K562 (cell line): Measurements from ENCODE around the gene CCDC82. TPM values are rescaled to one million over a fixed set of nuclear protein-coding genes. Genes with fewer than 3 reads are reported as not detected.

Source experiments
- ATF4 ChIP-seq: fragments of 450-650 bp; formaldehyde crosslinking; IDR thresholded peaks from 2 replicates; pipeline ENCODE4 v1.4.0; 2022; ENCODE audit warnings: mild to moderate bottlenecking, moderate library complexity
- CEBPB ChIP-seq: fragments of 450-650 bp; IDR thresholded peaks from 2 replicates; pipeline ENCODE4 v1.6.1; 2016; ENCODE audit warnings: missing genetic modification characterization, missing compliant biosample characterization
- IRF9 ChIP-seq: fragments of 450-650 bp; IDR thresholded peaks from 2 replicates; pipeline ENCODE4 v1.6.1; 2016; ENCODE audit warnings: missing biosample characterization, missing genetic modification characterization
- MBD1 ChIP-seq: fragments of 250-450 bp; sonication (Bioruptor Pico); IDR thresholded peaks from 2 replicates; pipeline ENCODE4 v1.8.0; 2022; ENCODE audit warnings: inconsistent platforms
- PBX2 ChIP-seq, 2 experiments: IDR thresholded peaks in 1 of 2; conservative IDR thresholded peaks in 1 of 2; 2 replicates each; pipeline ENCODE4 v1.6.1; 2016; ENCODE audit warnings: low read depth in 2 of 2, mild to moderate bottlenecking in 1 of 2, missing compliant biosample characterization in 1 of 2, missing genetic modification characterization in 1 of 2, moderate library complexity in 1 of 2
- RCOR1 ChIP-seq, 2 experiments: IDR thresholded peaks; 2 replicates each; pipeline ENCODE4 v1.6.1; 2012; ENCODE audit warnings: low read depth in 2 of 2, low read length in 2 of 2, borderline replicate concordance in 1 of 2, improper control_type of control experiment in 1 of 2
- SIN3A ChIP-seq, 2 experiments: fragments of 150-350 bp in 1 of 2; IDR thresholded peaks; 2 replicates each; pipeline ENCODE4 v1.6.1; 2011 to 2016; ENCODE audit warnings: borderline replicate concordance in 2 of 2, low read depth in 2 of 2, low read length in 2 of 2, mild to moderate bottlenecking in 2 of 2, moderate library complexity in 2 of 2; ENCODE audit not compliant: control insufficient read depth in 1 of 2
- YY1 ChIP-seq, 3 experiments: IDR thresholded peaks; 2 replicates each; pipeline ENCODE4 v1.6.1; 2011; ENCODE audit warnings: low read length in 2 of 3, mild to moderate bottlenecking in 2 of 3, moderate library complexity in 2 of 3, borderline replicate concordance in 1 of 3, control low read depth in 1 of 3, low read depth in 1 of 3; ENCODE audit not compliant: insufficient read depth in 3 of 3, insufficient replicate concordance in 2 of 3, control insufficient read depth in 1 of 3, insufficient read length in 1 of 3; ENCODE audit errors: extremely low read depth in 1 of 3
- ZBTB17 ChIP-seq: fragments of 450-650 bp; formaldehyde crosslinking; IDR thresholded peaks from 2 replicates; pipeline ENCODE4 v1.4.0; 2020; ENCODE audit warnings: mild to moderate bottlenecking
- ZNF175 ChIP-seq: fragments of 200-800 bp; sonication (Bioruptor generic); IDR thresholded peaks from 2 replicates; pipeline ENCODE4 v1.6.1; 2016; ENCODE audit warnings: low read depth, mild to moderate bottlenecking, missing genetic modification characterization, missing compliant biosample characterization
- ZNF23 ChIP-seq: fragments of 250-450 bp; sonication (Bioruptor Pico); IDR thresholded peaks from 2 replicates; pipeline ENCODE4 v1.4.0; 2020; ENCODE audit warnings: mild to moderate bottlenecking
- ZNF354B ChIP-seq: fragments of 250-450 bp; sonication (Bioruptor Pico); IDR thresholded peaks from 2 replicates; pipeline ENCODE4 v1.4.0; 2020
- ZNF41 ChIP-seq: fragments of 250-450 bp; sonication (Bioruptor Pico); conservative IDR thresholded peaks from 2 replicates; pipeline ENCODE4 v1.4.0; 2020; ENCODE audit warnings: mild to moderate bottlenecking
- ZNF639 ChIP-seq, 2 experiments: fragments of 200-800 bp in 1 of 2; sonication (Bioruptor generic) in 1 of 2; sonication (generic) in 1 of 2; formaldehyde crosslinking in 1 of 2; IDR thresholded peaks in 1 of 2; conservative IDR thresholded peaks in 1 of 2; 2 replicates each; pipeline versions ENCODE4 v1.5.0 to v1.6.1; 2016 to 2020; ENCODE audit warnings: missing compliant biosample characterization in 1 of 2, missing genetic modification characterization in 1 of 2, missing genetic modification reagents in 1 of 2
- ZNF644 ChIP-seq: fragments of 200-800 bp; sonication (Bioruptor generic); IDR thresholded peaks from 2 replicates; pipeline ENCODE4 v1.6.1; 2016; ENCODE audit warnings: low read depth, missing genetic modification characterization, missing compliant biosample characterization
- ZNF707 ChIP-seq: fragments of 250-450 bp; sonication (Bioruptor Pico); conservative IDR thresholded peaks from 2 replicates; pipeline ENCODE4 v1.8.0; 2022; ENCODE audit warnings: inconsistent platforms, mild to moderate bottlenecking, moderate library complexity
- ZNF75A ChIP-seq: fragments of 450-650 bp; formaldehyde crosslinking; IDR thresholded peaks from 2 replicates; pipeline ENCODE4 v1.4.0; 2020; ENCODE audit warnings: mild to moderate bottlenecking
- ZNF79 ChIP-seq: fragments of 250-450 bp; sonication (Bioruptor Pico); IDR thresholded peaks from 2 replicates; pipeline ENCODE4 v1.4.0; 2020; ENCODE audit warnings: low read depth, mild to moderate bottlenecking, moderate library complexity
- polyA plus RNA-seq, 8 experiments: library from polyadenylated mRNA; depleted of rRNA in 4 of 8; stranded (reverse) in 5 of 8; unstranded in 3 of 8; fragments of >200 nt; fragmentation: Nextera tagmentation in 2 of 8; fragmentation: Illumina TruSeq in 1 of 8; extraction: Ambion mirVana in 2 of 8; extraction: Trizol in 1 of 8; gene quantifications; 2 replicates each; pipeline versions ENCODE4 v1.2.1 to v1.2.3, GENCODE V29; 2011 to 2014; ENCODE audit warnings: inconsistent platforms in 1 of 8, missing spikeins in 1 of 8
- total RNA-seq, 7 experiments: library from RNA; depleted of rRNA in 6 of 7; stranded (reverse); fragments of >200 nt in 6 of 7; fragmentation: Illumina TruSeq in 2 of 7; extraction: Trizol in 2 of 7; gene quantifications; 2 replicates each; pipeline versions ENCODE4 v1.2.1 to v1.2.3, GENCODE V29; 2011 to 2021; ENCODE audit warnings: low replicate concordance in 1 of 7

Gene CCDC82
- total and polyA plus RNA-seq, 9 of the 15 experiments (the other 6 are each of a cell fraction or from before 2014, with no cell fraction given), result 12.5 to 51.3 (median 24.5) TPM

- peak in 1 of 3 experiments; percentile 56 for TF ChIP-seq YY1 (IDR thresholded peaks at IDR 0.05; ENCODE audit: borderline replicate concordance in 1 of 3, control insufficient read depth in 1 of 3, extremely low read depth in 1 of 3, insufficient read depth in 3 of 3, insufficient read length in 1 of 3, insufficient replicate concordance in 2 of 3, low read depth in 1 of 3, low read length in 2 of 3)
- TF ChIP-seq ZNF75A, result peak; percentile 70; the same call in 1 of the 2 replicates
- TF ChIP-seq ZNF707 (CRISPR knock-in tag), result peak; percentile 71; the same call in 1 of the 2 replicates
- TF ChIP-seq MBD1 (CRISPR knock-in tag), result peak; percentile 93
- TF ChIP-seq ZNF354B, result peak; percentile 70; the same call in 1 of the 2 replicates
- peak; percentile 75; the same call in 1 of the 2 replicates for TF ChIP-seq ZNF23
- peak; percentile 90 for TF ChIP-seq ZNF41 (CRISPR knock-in tag)
- TF ChIP-seq ZBTB17, result peak; percentile 87
- no peak for TF ChIP-seq SIN3A (IDR thresholded peaks at IDR 0.05; ENCODE audit: borderline replicate concordance in 2 of 2, control insufficient read depth in 1 of 2, low read depth in 2 of 2, low read length in 2 of 2)
- TF ChIP-seq ZNF644 (tag), result 0 out of 2 replicates have a peak, but pooled peaks have one; percentile 57
- TF ChIP-seq ATF4 (CRISPR knock-in tag), result peak; percentile 87
- no peak for TF ChIP-seq PBX2 (CRISPR knock-in tag; IDR thresholded peaks at IDR 0.05; ENCODE audit: low read depth)
- peak; percentile 26; the same call in 1 of the 2 replicates for TF ChIP-seq PBX2 (tag; conservative IDR thresholded peaks at IDR 0.05; ENCODE audit: low read depth)
- TF ChIP-seq RCOR1 (IDR thresholded peaks at IDR 0.05; ENCODE audit: borderline replicate concordance in 1 of 2, low read depth in 2 of 2, low read length in 2 of 2), result no peak
- peak; percentile 90 for TF ChIP-seq ZNF79 (CRISPR knock-in tag)
- TF ChIP-seq ZNF639 (CRISPR knock-in tag; conservative IDR thresholded peaks at IDR 0.05 in 1 of 2, IDR thresholded peaks at IDR 0.05 in 1 of 2), result peak in 1 of 2 experiments; percentile 89; a peak in 2 of 4 replicates
- TF ChIP-seq ZNF175 (CRISPR knock-in tag), result peak; percentile 93
- peak; percentile 89 for TF ChIP-seq IRF9
- peak; percentile 91 for TF ChIP-seq CEBPB (tag)
These were observed 59.2 kb downstream of the CCDC82 start (continued) for GRCh38 chr11:96330511-96330859.
